ENCODE data around the gene BRINP2. TPM values are rescaled to one million over a fixed set of nuclear protein-coding genes. Genes with fewer than 3 reads are reported as not detected.

BRINP2 gene
- total and polyA plus RNA-seq, 2 of the 4 experiments (the other 2 are of a cell fraction): not detected

DNA sequence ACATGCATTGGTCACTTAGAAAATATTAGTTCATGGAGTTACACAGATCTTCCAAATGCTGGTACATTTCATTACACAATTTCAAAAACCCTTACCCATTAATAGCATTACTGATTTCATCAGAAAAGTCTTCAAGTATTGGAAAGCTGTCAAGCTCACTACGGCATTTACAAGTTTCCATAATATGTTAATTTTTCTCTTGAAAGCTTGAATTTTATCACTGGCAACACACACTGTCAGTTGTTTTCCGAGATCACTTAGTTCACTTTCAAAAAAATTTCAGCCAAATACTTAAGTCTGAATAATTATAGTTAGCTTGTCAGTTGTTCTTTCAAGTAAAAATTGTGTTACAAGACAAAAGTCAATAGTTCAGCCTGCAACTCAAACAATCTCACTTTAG, 24.3 kb upstream of the BRINP2 start:
- Histone ChIP-seq H3K9me3 (ENCODE audit: control insufficient read depth, insufficient read depth, low read length) (no peaks in the 10 kb centered on the region), H3K79me1 (ENCODE audit: low read depth in 1 of 2, low read length in 2 of 2) (no peaks in the 10 kb centered on the region), H3K4me1 (ENCODE audit: control insufficient read depth, insufficient read depth, low read length) (no peaks in the 10 kb centered on the region), H2BK120ac (ENCODE audit: low read depth, low read length) (no peak overlapping the region), H3K27me3 (ENCODE audit: control insufficient read depth, insufficient read depth, low read length) (no peaks in the 10 kb centered on the region), H2BK5ac (ENCODE audit: low read depth, low read length, poor library complexity, severe bottlenecking) (no peak overlapping the region), H3K14ac (replicated peaks; ENCODE audit: low read depth, low read length) (no peak overlapping the region), H3K27ac (ENCODE audit: insufficient read depth, low read length) (no peak overlapping the region), H2AFZ (replicated peaks; ENCODE audit: low read length, poor library complexity) (no peak overlapping the region), H4K8ac (ENCODE audit: low read depth in 2 of 2, low read length in 2 of 2) (no peak overlapping the region), H2AK5ac (ENCODE audit: low read depth, low read length) (no peak overlapping the region), H2AK9ac (replicated peaks; ENCODE audit: low read depth, low read length, poor library complexity) (no peak overlapping the region), H3K18ac (ENCODE audit: low read depth, low read length) (no peak overlapping the region), H3K4me2 (ENCODE audit: low read depth, low read length) (no peak overlapping the region), H3K36me3 (ENCODE audit: control insufficient read depth, insufficient read depth, low read length) (no peaks in the 10 kb centered on the region), H4K5ac (ENCODE audit: low read depth, low read length) (no peak overlapping the region), H3K23ac (ENCODE audit: low read depth, low read length) (no peak overlapping the region), H3K9me1 (ENCODE audit: insufficient read depth, low read length) (no peaks in the 10 kb centered on the region), H4K20me1 (ENCODE audit: insufficient read depth, low read length) (no peaks in the 10 kb centered on the region), H2BK15ac (ENCODE audit: low read depth, low read length) (no peak overlapping the region), H2BK20ac (ENCODE audit: low read depth, low read length) (no peak overlapping the region), H3K56ac (ENCODE audit: extremely low read depth, insufficient read depth, low read length) (no peak overlapping the region), H3K9ac (ENCODE audit: low read depth, low read length) (no peak overlapping the region), H4K91ac (ENCODE audit: insufficient read depth, low read depth, low read length) (no peak overlapping the region), H3K4ac (ENCODE audit: low read depth, low read length) (no peak overlapping the region), H3K4me3 (ENCODE audit: insufficient read depth, low read depth, low read length) (no peak overlapping the region)
- ATAC-seq (ENCODE audit: low read depth): no peak
- dilution Hi-C loops (cut with HindIII; ENCODE audit: low sequenced_read_pairs, unreplicated experiment): no loop called here
- TF ChIP-seq POLR2A (IDR thresholded peaks at IDR 0.05; ENCODE audit: low read depth, low read length): no peak
- TF ChIP-seq BHLHE40 (IDR thresholded peaks at IDR 0.05; ENCODE audit: low read depth, low read length): no peak
- no peak for TF ChIP-seq NFE2L2 (IDR thresholded peaks at IDR 0.05; ENCODE audit: low read depth, low read length)
- TF ChIP-seq RCOR1 (IDR thresholded peaks at IDR 0.05; ENCODE audit: insufficient replicate concordance, low read length): no peak
- TF ChIP-seq CEBPB (IDR thresholded peaks at IDR 0.05; ENCODE audit: low read depth, low read length): no peak
- no peak for TF ChIP-seq CTCF (conservative IDR thresholded peaks at IDR 0.05; ENCODE audit: low read depth, low read length)
- TF ChIP-seq MAZ (IDR thresholded peaks at IDR 0.05; ENCODE audit: borderline replicate concordance, low read depth, low read length): no peak
- TF ChIP-seq MAFK (IDR thresholded peaks at IDR 0.05; ENCODE audit: low read depth, low read length): no peak
- no peak for TF ChIP-seq SMC3 (IDR thresholded peaks at IDR 0.05; ENCODE audit: low read depth, low read length)
- TF ChIP-seq FOS (IDR thresholded peaks at IDR 0.05; ENCODE audit: low read depth, low read length): no peak
- TF ChIP-seq RAD21 (IDR thresholded peaks at IDR 0.05; ENCODE audit: low read length): no peak
- TF ChIP-seq, protein P1, sequence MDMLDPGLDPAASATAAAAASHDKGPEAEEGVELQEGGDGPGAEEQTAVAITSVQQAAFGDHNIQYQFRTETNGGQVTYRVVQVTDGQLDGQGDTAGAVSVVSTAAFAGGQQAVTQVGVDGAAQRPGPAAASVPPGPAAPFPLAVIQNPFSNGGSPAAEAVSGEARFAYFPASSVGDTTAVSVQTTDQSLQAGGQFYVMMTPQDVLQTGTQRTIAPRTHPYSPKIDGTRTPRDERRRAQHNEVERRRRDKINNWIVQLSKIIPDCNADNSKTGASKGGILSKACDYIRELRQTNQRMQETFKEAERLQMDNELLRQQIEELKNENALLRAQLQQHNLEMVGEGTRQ (IDR thresholded peaks at IDR 0.05; ENCODE audit: low read depth, low read length): no peak
- no peak for TF ChIP-seq MXI1 (IDR thresholded peaks at IDR 0.05; ENCODE audit: borderline replicate concordance, low read depth, low read length)
- TF ChIP-seq, protein P2, sequence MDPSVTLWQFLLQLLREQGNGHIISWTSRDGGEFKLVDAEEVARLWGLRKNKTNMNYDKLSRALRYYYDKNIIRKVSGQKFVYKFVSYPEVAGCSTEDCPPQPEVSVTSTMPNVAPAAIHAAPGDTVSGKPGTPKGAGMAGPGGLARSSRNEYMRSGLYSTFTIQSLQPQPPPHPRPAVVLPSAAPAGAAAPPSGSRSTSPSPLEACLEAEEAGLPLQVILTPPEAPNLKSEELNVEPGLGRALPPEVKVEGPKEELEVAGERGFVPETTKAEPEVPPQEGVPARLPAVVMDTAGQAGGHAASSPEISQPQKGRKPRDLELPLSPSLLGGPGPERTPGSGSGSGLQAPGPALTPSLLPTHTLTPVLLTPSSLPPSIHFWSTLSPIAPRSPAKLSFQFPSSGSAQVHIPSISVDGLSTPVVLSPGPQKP (IDR thresholded peaks at IDR 0.05; ENCODE audit: borderline replicate concordance, low read depth, low read length): no peak
- no peak for TF ChIP-seq RFX5 (IDR thresholded peaks at IDR 0.05; ENCODE audit: low read depth, low read length)
- no peak for TF ChIP-seq CHD1 (IDR thresholded peaks at IDR 0.05; ENCODE audit: low read depth, low read length)
- no CpG with 5 or more reads among the region's 2 CpGs for WGBS, 2 experiments (ENCODE audit: extremely low coverage in 2 of 2, insufficient read length in 1 of 2)
- intact Hi-C loops (cut with micrococcal nuclease): no loop called here
- DNase-seq: no peak
- CTCF ChIA-PET: no interaction called here
- in situ Hi-C loops (cut with MboI; ENCODE audit: low sequenced_read_pairs): no loop called here
- no TSS peak for BruUV-seq (replicated peaks)
- POLR2A ChIA-PET (ENCODE audit: unreplicated experiment): no interaction called here

All from IMR-90 (cell line).